IMR-90 (cell line): ENCODE measurements around the gene IFT43.

Experiments
- CEBPB ChIP-seq: IDR thresholded peaks from 2 replicates; pipeline ENCODE4 v1.6.1; 2012; ENCODE audit warnings: low read depth, low read length, improper control_type of control experiment
- MAFK ChIP-seq: IDR thresholded peaks from 2 replicates; pipeline ENCODE4 v1.6.1; 2012; ENCODE audit warnings: low read depth, low read length, improper control_type of control experiment
- MAZ ChIP-seq: IDR thresholded peaks from 2 replicates; pipeline ENCODE4 v1.6.1; 2012; ENCODE audit warnings: low read depth, mild to moderate bottlenecking, low read length, improper control_type of control experiment, moderate library complexity, borderline replicate concordance
- NFE2L2 ChIP-seq: fragments of 150-350 bp; IDR thresholded peaks from 2 replicates; pipeline ENCODE4 v1.6.1; 2016; ENCODE audit warnings: low read depth, mild to moderate bottlenecking, low read length
- POLR2A ChIP-seq: IDR thresholded peaks from 2 replicates; pipeline ENCODE4 v1.6.1; 2012; ENCODE audit warnings: mild to moderate bottlenecking, low read depth, low read length
- RFX5 ChIP-seq: IDR thresholded peaks from 2 replicates; pipeline ENCODE4 v1.8.0; 2012; ENCODE audit warnings: low read depth, mild to moderate bottlenecking, low read length, moderate library complexity
- SMC3 ChIP-seq: fragments of 150-350 bp; IDR thresholded peaks from 2 replicates; pipeline ENCODE4 v1.6.1; 2016; ENCODE audit warnings: low read depth, mild to moderate bottlenecking, antibody characterized with exemption, low read length, moderate library complexity
- TF ChIP-seq, protein P1 (sequence below): conservative IDR thresholded peaks from 2 replicates; pipeline ENCODE4 v1.5.1; 2012; ENCODE audit warnings: mild to moderate bottlenecking, low read depth, low read length, improper control_type of control experiment

DNA sequence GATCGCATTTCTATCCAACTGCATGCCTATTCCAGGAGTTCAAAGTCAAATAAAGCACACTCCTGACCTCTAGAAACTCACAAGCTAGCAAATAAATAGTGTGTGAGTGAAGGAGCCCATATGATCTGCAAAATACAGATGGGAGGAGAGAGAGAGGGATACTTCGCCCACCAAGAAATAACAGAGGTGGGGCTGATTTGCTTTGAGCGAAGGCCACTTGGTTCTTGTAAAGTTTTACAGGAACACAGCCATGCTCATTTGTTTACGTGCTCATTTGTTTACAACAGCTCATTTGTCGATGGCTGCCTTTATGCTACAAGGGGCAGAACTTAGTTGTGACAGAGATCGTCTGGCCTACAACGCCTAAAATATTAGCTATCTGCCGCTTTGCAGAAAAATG is 102.8 kb downstream of the IFT43 start:
- TF ChIP-seq POLR2A (no peak), RFX5 (no peak), SMC3 (no peak), MAZ (no peak), NFE2L2 (no peak), CEBPB (no peak), MAFK (no peak)
- TF ChIP-seq, protein P1, sequence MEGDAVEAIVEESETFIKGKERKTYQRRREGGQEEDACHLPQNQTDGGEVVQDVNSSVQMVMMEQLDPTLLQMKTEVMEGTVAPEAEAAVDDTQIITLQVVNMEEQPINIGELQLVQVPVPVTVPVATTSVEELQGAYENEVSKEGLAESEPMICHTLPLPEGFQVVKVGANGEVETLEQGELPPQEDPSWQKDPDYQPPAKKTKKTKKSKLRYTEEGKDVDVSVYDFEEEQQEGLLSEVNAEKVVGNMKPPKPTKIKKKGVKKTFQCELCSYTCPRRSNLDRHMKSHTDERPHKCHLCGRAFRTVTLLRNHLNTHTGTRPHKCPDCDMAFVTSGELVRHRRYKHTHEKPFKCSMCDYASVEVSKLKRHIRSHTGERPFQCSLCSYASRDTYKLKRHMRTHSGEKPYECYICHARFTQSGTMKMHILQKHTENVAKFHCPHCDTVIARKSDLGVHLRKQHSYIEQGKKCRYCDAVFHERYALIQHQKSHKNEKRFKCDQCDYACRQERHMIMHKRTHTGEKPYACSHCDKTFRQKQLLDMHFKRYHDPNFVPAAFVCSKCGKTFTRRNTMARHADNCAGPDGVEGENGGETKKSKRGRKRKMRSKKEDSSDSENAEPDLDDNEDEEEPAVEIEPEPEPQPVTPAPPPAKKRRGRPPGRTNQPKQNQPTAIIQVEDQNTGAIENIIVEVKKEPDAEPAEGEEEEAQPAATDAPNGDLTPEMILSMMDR: no peak
